GM21528 (cell line): ENCODE results near the gene METTL24.

Experiments
- ATAC-seq: cut with Tn5 transposase; IDR thresholded peaks from one replicate; pipeline ENCODE4 v1.9.1; 2021; ENCODE audit warnings: mild to moderate bottlenecking, moderate library complexity; ENCODE audit not compliant: unreplicated experiment, low FRiP score

METTL24 gene, protein sequence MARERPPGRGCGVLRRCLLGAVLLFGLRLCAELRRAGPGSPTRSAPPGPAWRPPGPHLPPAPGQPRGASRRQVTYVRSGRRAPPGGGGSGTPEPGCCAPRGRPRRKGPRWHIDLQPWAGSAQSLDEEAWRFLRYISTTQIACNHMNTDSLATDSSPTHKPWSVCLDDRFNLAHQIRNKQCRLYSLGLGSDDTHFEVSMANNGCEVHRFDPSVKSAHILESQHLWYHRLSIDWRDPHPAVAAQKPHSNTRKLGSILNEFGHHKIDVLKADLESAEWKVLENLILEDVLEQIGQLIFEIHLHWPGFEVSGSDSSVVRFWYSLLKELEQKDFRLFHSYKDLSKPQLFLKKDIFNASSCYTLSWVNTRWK

GRCh38 chr6:110357664-110358552 lies at the start of gene METTL24:
TSS of gene METTL24 (minus strand) at chr6:110358349. CDS start at chr6:110358272, 77 bp downstream.
- ATAC-seq, result no peak

- ATAC-seq, result no peak
Measured at GRCh38 chr6:110404607-110405006, 46.5 kb upstream of the METTL24 start.

DNA sequence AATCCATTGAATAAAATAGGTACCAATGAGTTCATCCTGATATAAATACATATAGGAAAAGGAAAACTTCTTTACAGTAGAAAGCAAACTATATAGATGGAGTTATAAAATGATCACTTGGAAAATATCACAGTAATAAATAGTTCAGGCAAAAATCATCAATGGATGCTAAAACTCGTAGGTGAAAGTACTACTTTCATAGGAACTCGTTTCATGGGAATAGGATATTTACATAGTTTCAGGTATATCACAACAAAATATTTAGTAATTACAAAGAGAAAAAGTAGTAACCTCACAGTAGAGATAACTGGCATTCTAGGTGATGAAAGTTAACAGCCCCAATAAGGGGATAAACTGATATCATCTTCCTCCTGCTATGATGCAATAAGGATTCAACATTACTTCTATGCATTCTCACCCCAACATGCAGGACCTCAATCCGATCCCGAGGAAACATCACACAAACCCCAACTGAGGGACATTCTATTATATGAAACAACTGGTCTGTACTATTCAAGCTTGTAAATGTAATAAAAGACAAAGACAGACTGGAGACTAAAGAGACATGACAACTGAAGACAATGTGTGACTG lies 43.5 kb upstream of the METTL24 start:
- ATAC-seq, result no peak

- no peak for ATAC-seq
Measured at GRCh38 chr6:110400208-110400607, 42.1 kb upstream of the METTL24 start.

DNA sequence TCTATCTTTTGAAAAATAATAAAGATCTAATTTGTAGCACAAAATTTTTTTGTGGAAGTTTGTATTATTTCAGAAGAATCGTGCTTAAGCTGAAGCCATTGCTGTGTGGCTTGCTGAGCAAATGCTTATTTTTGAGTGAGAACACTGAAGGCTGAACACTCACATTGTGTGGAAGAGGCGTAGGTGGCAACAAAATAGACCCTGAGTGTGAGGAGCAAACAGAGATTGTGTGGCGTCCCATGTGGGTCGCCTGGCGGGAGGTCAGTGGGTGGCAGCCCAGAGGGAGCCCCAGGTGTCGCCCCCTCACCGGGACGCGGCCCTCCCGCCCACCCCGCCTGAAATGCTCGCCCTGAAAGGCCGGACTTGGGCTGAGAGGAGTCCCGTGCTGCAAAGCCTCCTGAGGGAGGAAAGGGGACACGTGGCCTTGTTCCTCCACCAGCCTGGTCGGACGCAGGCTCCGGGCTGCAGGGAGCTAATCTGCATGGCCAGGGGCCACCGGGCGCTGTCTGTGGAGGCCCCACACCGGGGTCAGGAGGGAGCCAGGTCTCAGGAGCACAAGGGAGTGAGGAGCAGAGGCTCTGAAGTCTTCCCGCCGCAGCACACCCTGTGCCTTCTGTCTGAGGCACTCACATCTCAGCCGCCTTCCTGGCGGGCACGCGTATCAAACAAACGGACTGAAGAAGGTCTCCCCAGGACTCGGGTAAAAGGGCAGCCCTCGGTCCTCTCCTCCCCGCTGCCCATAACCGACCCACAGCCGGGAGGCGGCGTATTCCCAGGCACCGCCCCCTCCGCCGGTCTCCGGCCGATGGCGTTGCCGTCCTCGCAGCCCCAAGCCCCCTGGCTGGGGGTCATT lies 41.3 kb upstream of the METTL24 start:
- ATAC-seq, result no peak

GRCh38 chr6:110398778-110399177 lies 40.6 kb upstream of the METTL24 start:
- no peak for ATAC-seq

- ATAC-seq, result no peak
Measured at GRCh38 chr6:110395221-110395620, 37.1 kb upstream of the METTL24 start.

DNA sequence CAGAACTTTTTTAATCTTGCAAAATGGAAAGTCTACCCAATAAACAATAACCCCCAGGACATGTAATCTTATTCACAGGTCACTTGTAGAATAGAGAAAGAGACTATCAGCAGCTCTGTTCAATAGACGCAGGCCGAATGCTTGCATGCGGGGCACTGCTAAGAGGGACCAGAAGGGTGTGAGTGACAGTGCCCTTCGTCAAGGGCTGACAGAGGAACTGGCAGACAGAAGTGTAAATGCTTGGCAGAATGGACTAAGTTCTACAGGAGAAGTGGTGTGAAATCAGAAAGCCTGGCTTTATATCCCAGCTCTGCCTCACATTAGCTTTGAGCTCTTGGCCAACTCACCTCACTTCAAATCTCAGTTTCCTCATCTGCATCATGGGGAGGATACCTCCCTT lies 36.3 kb upstream of the METTL24 start:
- ATAC-seq, result no peak

- no peak for ATAC-seq
Measured at GRCh38 chr6:110392727-110393126, 34.6 kb upstream of the METTL24 start.

- ATAC-seq, result no peak
Measured at GRCh38 chr6:110390404-110390803, 32.3 kb upstream of the METTL24 start.

DNA sequence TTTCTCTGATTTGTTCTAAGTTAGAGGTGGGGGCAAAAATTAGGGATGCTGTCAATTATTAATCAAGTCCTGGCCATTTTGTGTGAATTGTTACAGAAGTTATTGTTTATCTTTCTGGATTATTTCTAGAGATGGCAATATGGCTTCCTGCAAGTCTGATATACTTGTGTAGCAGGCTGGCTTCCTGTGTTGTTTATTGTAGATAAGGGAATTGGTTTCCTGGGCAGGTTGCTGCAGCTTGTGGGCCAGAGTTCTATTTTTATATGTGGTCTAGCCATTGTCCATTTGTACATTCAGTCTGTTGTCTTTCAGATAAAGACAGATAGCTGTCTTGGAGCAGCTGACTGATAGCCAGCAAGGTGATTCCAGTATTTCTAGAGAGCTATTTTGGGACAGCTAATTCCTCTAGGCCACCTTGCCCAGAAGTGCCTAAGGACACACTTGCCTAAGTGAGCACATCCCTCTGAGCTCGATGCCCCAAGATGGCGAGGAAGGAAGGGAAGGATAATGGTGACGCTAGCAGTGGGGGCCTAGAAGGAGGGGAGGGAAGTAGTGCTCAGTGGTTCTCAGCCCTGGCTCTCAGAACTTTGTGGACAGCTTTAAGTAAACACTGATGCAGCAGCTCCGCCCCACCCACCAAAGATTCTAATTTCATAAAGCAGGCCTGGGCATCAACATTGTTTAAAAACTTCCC lies 31.7 kb upstream of the METTL24 start:
- ATAC-seq, result no peak

GRCh38 chr6:110387986-110388385 lies 29.8 kb upstream of the METTL24 start:
- ATAC-seq, result no peak

DNA sequence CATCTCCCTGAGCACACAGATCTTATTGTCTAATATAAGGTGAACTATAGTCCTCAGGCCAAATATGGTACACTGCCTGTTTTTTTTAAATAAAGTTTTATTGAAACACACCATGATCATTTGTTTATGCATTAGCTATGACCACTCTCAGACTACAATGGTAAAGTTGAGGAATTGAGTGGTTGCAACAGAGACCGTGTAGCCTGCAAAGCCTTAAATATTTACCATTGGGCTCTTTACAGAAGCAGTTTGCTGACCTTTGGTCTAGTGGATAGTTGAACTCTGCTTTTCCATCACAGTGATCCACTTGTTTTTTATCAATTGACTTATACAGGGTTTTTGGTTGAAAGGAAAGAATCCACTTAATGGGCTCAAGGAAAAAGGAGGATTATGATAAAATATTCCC lies 27.3 kb upstream of the METTL24 start:
- no peak for ATAC-seq

- ATAC-seq, result no peak
Measured at GRCh38 chr6:110378552-110378951, 20.4 kb upstream of the METTL24 start.

DNA sequence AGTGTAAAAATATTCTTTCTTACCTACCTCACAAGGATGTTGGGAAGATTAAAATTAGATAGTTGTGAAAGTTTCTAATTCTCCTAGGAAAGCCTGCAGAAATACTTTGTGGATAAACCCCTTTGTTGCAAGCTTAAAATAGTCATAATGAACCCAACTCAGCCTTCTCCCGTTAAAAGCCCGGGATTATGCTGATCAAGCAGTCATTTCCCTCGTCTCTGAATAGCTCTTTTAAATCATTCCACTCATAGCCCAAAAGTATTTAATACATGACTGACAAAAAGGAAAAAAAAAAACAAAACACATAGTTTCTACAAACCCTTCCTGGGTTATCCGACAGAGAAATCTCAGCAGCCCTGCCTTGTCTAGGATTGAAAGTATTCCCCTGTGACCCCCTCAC lies 10.9 kb upstream of the METTL24 start:
- ATAC-seq, result no peak

- no peak for ATAC-seq
Measured at GRCh38 chr6:110368284-110368683, 10.1 kb upstream of the METTL24 start.

DNA sequence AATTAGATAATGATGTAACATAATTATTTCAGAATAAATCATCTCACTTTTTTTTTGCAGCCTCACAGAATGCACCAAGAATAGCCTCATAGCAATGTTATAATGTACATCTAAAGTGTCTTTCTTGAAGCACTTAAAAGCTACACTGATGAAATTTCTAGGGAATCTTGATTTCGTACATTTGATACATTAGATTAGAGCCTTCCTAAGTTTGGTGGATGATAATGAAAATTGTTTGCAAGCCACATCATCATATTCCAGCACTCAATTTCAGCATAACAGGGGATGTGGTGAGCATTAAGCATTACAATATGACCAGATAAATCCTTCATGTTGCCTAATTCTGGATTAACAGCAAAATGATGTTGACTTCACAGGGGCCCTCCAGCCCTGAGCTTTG lies 9.7 kb upstream of the METTL24 start:
- ATAC-seq, result no peak

DNA sequence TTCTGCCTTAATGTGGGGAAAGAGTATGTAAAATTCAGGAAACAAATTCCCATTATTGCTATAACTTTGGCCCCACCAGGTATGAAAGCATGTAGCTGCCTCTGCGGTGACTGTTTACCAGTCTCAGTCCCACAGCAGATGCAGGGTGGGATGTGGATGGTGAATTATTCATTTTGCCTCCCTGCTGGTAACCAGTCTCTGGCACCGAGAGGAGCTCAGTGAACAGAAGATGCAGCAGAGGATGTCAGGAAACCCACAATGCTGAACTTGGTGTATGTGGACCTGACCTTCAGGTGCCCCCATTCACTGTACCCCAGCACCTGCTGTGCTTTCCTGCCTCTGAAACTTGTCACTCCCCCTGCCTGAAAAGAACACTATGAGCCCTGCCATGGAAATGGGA lies 8.8 kb upstream of the METTL24 start:
- ATAC-seq, result no peak

DNA sequence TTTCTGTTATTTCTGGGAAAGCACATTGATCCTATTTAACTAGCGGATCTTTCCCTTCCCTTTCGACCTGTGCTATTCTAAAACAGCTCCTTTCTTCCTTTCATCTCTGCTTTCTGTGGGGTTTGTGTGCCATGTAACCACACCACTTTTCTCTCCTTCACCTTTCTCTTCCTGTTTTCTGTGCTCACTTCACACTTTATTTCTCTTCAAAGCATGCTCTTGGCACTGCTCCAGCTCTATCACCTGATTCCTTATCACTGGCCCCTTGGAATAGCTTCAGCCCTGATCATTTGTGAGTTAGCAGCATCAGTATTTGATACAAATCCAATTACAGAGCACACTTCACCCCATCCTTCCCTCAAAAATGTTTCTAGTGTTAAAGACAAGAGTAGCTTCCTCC lies 8.1 kb upstream of the METTL24 start:
- no peak for ATAC-seq
